Measurements from ENCODE around the gene GIMAP1. TPM values are rescaled to one million over a fixed set of nuclear protein-coding genes. Genes with fewer than 3 reads are reported as not detected.

Gene GIMAP1
- total RNA-seq, 1 donor from 2014 or later: not detected

DNA sequence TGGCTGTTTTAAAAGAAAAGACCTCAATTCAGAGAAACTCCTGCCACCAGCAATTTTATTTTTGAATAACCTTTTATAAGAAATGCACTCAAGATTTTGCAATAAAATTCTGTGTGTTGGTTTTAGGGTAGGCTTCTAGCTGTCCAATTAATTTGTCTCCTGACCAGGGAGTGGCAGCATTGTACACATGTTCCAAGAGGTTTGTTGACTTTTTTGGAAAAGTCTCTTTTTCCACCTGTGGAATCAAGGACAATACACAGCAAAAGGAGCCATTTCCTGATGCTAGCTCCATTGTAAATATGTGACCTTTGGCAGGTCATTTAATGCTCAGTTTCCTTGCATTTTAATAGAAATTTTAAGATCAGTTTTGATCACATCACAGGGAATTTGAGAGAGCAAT lies 22.6 kb downstream of the GIMAP1 start:
- no peak overlapping the region for H3K4me3 Mint-ChIP-seq (ENCODE audit: unreplicated experiment)
- H3K36me3 Mint-ChIP-seq (ENCODE audit: unreplicated experiment): no peaks in the 10 kb centered on the region
- H3K4me1 Mint-ChIP-seq (ENCODE audit: low read depth, unreplicated experiment): no peaks in the 10 kb centered on the region
- H3K27me3 Mint-ChIP-seq (ENCODE audit: unreplicated experiment): peaks cover 22% of the 10 kb centered on the region
- TF ChIP-seq, protein P1, sequence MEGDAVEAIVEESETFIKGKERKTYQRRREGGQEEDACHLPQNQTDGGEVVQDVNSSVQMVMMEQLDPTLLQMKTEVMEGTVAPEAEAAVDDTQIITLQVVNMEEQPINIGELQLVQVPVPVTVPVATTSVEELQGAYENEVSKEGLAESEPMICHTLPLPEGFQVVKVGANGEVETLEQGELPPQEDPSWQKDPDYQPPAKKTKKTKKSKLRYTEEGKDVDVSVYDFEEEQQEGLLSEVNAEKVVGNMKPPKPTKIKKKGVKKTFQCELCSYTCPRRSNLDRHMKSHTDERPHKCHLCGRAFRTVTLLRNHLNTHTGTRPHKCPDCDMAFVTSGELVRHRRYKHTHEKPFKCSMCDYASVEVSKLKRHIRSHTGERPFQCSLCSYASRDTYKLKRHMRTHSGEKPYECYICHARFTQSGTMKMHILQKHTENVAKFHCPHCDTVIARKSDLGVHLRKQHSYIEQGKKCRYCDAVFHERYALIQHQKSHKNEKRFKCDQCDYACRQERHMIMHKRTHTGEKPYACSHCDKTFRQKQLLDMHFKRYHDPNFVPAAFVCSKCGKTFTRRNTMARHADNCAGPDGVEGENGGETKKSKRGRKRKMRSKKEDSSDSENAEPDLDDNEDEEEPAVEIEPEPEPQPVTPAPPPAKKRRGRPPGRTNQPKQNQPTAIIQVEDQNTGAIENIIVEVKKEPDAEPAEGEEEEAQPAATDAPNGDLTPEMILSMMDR (IDR thresholded peaks at IDR 0.05; ENCODE audit: partially characterized antibody, unreplicated experiment): no peak
- no peak for DNase-seq
- H3K9me3 Mint-ChIP-seq (ENCODE audit: unreplicated experiment): peaks cover 4% of the 10 kb centered on the region
- no peak overlapping the region for H3K27ac Mint-ChIP-seq (ENCODE audit: unreplicated experiment)

GRCh38 chr7:150740053-150740452 lies 23.6 kb downstream of the GIMAP1 start:
- Mint-ChIP-seq H3K4me3 (ENCODE audit: unreplicated experiment) (no peak overlapping the region), H3K27ac (ENCODE audit: unreplicated experiment) (no peak overlapping the region), H3K27me3 (ENCODE audit: unreplicated experiment) (peaks cover 24% of the 10 kb centered on the region)

DNA sequence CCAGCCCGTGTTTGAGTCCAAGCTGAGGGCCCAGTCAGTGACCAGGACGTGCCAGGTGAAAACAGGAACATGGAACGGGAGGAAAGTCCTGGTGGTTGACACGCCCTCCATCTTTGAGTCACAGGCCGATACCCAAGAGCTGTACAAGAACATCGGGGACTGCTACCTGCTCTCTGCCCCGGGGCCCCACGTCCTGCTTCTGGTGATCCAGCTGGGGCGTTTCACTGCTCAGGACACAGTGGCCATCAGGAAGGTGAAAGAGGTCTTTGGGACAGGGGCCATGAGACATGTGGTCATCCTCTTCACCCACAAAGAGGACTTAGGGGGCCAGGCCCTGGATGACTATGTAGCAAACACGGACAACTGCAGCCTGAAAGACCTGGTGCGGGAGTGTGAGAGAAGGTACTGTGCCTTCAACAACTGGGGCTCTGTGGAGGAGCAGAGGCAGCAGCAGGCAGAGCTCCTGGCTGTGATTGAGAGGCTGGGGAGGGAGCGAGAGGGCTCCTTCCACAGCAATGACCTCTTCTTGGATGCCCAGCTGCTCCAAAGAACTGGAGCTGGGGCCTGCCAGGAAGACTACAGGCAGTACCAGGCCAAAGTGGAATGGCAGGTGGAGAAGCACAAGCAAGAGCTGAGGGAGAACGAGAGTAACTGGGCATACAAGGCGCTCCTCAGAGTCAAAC lies 26.0 kb downstream of the GIMAP1 start:
- H3K9me3 Mint-ChIP-seq (ENCODE audit: unreplicated experiment): peaks cover 4% of the 10 kb centered on the region
- H3K27me3 Mint-ChIP-seq (ENCODE audit: unreplicated experiment): peaks cover 34% of the 10 kb centered on the region
- TF ChIP-seq, protein P1 (IDR thresholded peaks at IDR 0.05; ENCODE audit: partially characterized antibody, unreplicated experiment): no peak
- no peak overlapping the region for H3K27ac Mint-ChIP-seq (ENCODE audit: unreplicated experiment)
- no peaks in the 10 kb centered on the region for H3K36me3 Mint-ChIP-seq (ENCODE audit: unreplicated experiment)
- no peak for DNase-seq
- no peak overlapping the region for H3K4me3 Mint-ChIP-seq (ENCODE audit: unreplicated experiment)
- H3K4me1 Mint-ChIP-seq (ENCODE audit: low read depth, unreplicated experiment): no peaks in the 10 kb centered on the region

More at GRCh38 chr7:150740053-150740452, 23.6 kb downstream of the GIMAP1 start:
- H3K36me3 Mint-ChIP-seq (ENCODE audit: unreplicated experiment): no peaks in the 10 kb centered on the region
- H3K4me1 Mint-ChIP-seq (ENCODE audit: low read depth, unreplicated experiment): no peaks in the 10 kb centered on the region
- TF ChIP-seq, protein P1 (IDR thresholded peaks at IDR 0.05; ENCODE audit: partially characterized antibody, unreplicated experiment): no peak
- DNase-seq: no peak
- H3K9me3 Mint-ChIP-seq (ENCODE audit: unreplicated experiment): peaks cover 4% of the 10 kb centered on the region

DNA sequence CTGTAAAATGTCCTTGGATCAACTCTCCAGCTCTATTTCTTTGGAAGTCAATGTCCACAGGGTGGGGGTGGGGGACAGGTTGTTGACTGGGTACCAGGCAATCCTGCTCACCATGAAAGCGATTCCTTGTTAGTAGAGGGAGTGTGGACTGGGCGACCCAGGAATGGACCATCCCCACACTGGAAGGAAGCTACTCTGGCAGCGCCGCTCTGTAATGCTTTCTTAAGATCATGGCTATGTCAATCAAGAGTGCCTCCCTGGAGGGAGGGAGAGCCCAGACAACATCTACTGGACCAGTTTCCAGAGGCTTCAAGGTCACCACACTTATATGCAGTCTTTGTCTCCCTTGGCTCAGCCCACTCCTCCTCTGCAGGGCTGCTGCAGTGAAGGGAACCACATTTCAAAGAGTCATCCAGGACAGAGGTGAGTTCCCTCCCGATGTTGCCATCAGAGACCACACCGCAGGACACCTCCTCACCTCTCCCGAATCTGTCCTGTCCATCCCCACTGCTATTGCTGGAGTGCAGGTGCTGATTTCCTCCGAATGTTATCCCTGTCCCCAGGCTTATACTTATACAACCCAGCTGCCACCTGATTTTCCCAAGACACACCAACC lies 27.7 kb downstream of the GIMAP1 start:
- H3K36me3 Mint-ChIP-seq (ENCODE audit: unreplicated experiment): no peaks in the 10 kb centered on the region
- TF ChIP-seq, protein P1 (IDR thresholded peaks at IDR 0.05; ENCODE audit: partially characterized antibody, unreplicated experiment): no peak
- H3K9me3 Mint-ChIP-seq (ENCODE audit: unreplicated experiment): peaks cover 3% of the 10 kb centered on the region
- H3K4me1 Mint-ChIP-seq (ENCODE audit: low read depth, unreplicated experiment): no peaks in the 10 kb centered on the region
- DNase-seq: no peak
- no peak overlapping the region for H3K27ac Mint-ChIP-seq (ENCODE audit: unreplicated experiment)
- H3K27me3 Mint-ChIP-seq (ENCODE audit: unreplicated experiment): peaks cover 35% of the 10 kb centered on the region
- H3K4me3 Mint-ChIP-seq (ENCODE audit: unreplicated experiment): no peak overlapping the region

DNA sequence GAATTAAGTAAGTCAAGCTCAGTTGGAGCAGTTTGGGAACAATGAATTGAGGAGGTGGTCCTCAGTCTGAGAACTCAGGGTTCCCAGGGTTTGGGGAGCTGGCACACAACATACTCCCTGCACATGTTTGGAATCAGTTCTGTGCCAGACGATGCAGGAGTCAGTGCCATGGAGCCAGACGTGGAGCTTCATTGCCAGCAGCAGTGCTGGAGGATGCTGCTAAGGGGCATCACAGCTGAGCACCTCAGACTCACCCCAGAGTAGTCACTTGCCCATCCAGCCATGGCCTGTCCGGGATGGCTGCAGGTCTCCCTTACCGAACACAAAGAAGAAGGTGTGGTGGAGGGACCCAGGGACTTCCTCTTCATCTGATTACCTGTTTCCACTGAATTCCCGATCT lies 28.7 kb downstream of the GIMAP1 start:
- no peak overlapping the region for H3K4me3 Mint-ChIP-seq (ENCODE audit: unreplicated experiment)
- no peak overlapping the region for H3K27ac Mint-ChIP-seq (ENCODE audit: unreplicated experiment)
- peaks cover 3% of the 10 kb centered on the region for H3K9me3 Mint-ChIP-seq (ENCODE audit: unreplicated experiment)
- no peaks in the 10 kb centered on the region for H3K4me1 Mint-ChIP-seq (ENCODE audit: low read depth, unreplicated experiment)
- TF ChIP-seq, protein P1 (IDR thresholded peaks at IDR 0.05; ENCODE audit: partially characterized antibody, unreplicated experiment): no peak
- H3K27me3 Mint-ChIP-seq (ENCODE audit: unreplicated experiment): peaks cover 38% of the 10 kb centered on the region
- no peak for DNase-seq
- H3K36me3 Mint-ChIP-seq (ENCODE audit: unreplicated experiment): no peaks in the 10 kb centered on the region
